Measurements from ENCODE around the gene MTG2.
A peak's percentile ranks its signal among the peaks of the same experiment; 100 is the strongest.

Gene MTG2

DNA sequence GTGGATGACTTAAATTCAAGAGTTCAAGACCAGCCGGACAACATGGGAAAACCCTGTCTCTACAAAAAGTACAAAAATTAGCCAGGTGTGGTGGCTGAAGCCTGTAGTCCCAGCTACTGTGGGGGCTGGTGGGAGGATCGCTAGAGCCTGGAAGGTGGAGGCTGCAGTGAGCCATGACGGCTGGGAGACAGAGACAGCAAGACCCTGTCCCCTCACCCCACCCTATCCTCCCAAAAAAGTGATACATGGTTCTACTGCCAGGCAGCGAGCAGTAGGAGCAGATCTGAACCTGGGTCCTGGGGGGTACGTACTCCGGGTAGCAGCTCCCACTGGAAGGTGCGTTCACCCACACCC, 41.8 kb upstream of the MTG2 start:
- Histone ChIP-seq H3K79me1 (replicated peaks; ENCODE audit: low read length, poor library complexity, severe bottlenecking) (peaks cover 9% of the 10 kb centered on the region), H3K27me3 (ENCODE audit: control insufficient read depth in 1 of 2, insufficient read depth in 1 of 2, low read length in 2 of 2) (no peaks in the 10 kb centered on the region), H2BK5ac (ENCODE audit: low read depth, low read length, poor library complexity, severe bottlenecking) (no peak overlapping the region), H2AFZ (ENCODE audit: low read depth, low read length) (no peak overlapping the region), H4K91ac (ENCODE audit: low read length) (peak overlapping the region; percentile 41), H3K18ac (ENCODE audit: low read depth in 1 of 2, low read length in 2 of 2) (no peak overlapping the region), H4K8ac (ENCODE audit: low read length) (no peak overlapping the region), H2BK15ac (ENCODE audit: low read depth, poor library complexity, severe bottlenecking) (no peak overlapping the region), H3K9ac (ENCODE audit: low read length) (peak overlapping the region; percentile 96), H3K23ac (ENCODE audit: low read length in 2 of 2) (peak overlapping the region in 1 of 2 experiments; percentile 91), H3K4me2 (ENCODE audit: low read length, poor library complexity, severe bottlenecking) (peak overlapping the region; percentile 44), H2BK120ac (ENCODE audit: low read depth, low read length) (no peak overlapping the region), H3K9me3 (ENCODE audit: control insufficient read depth, low read length) (no peaks in the 10 kb centered on the region), H3K14ac (ENCODE audit: low read length in 2 of 2) (no peak overlapping the region), H3K36me3 (ENCODE audit: control insufficient read depth in 1 of 2, insufficient read depth in 2 of 2, low read depth in 1 of 2, low read length in 2 of 2) (peaks cover 47 to 55% of the 10 kb centered on the region in 2 experiments), H3K4ac (ENCODE audit: low read depth in 1 of 2, low read length in 2 of 2) (no peak overlapping the region), H3K4me1 (ENCODE audit: control insufficient read depth, insufficient read depth, low read depth, low read length) (peaks cover 12% of the 10 kb centered on the region), H3K4me3 (ENCODE audit: insufficient read depth in 1 of 2, low read depth in 1 of 2, low read length in 2 of 2) (peak overlapping the region in 1 of 2 experiments; percentile 93), H2AK5ac (ENCODE audit: low read length, severe bottlenecking) (no peak overlapping the region), H2BK12ac (ENCODE audit: low read length in 2 of 2) (no peak overlapping the region), H3K27ac (ENCODE audit: low read length, poor library complexity, severe bottlenecking) (no peak overlapping the region)
- WGBS, result 96% methylated on average over 7 of the region's 7 CpGs
- DNase-seq, result no peak

DNA sequence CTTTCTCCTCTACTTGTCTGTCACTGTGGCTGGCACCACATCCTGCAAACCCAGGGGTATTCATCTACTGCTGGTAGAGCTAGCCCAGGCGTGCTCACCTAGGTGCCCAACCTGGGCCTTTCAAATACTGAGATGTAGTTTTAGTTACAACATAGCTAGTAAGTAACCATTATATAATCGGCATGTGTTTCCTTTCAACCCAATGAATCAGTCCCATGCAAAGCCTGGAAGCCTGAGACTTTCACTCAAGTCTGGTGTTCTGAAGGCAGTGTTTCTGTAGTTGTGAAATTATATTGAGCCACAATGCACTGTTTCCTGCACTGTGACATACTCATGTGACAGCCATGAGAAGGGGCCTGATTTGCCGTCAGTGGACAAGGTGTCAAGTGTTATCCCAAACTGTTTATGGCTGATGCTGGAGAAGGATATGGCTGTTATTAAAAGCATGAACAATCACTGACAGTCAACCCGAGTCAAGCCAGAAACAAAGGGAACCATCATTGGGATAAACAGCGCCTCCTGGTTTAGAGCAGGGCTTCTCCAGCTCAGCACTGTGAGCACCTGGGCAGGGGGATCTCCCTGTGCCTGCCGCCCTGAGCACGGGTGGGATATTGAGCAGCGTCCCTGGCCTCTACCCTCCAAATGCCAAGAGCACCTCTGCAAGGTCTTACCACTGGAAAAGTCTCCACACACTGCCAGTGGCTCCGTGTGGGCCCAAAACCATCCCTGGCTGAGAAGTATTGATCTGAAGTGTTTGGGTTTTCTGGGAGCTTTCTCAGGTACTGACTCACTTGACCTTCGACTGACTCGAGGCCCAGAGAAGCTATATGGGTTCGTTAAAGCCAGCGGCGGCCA, 41.2 kb upstream of the MTG2 start:
- Histone ChIP-seq H3K4me2 (ENCODE audit: low read length, poor library complexity, severe bottlenecking) (peak overlapping the region; percentile 58), H2BK12ac (ENCODE audit: low read length in 2 of 2) (no peak overlapping the region), H4K8ac (ENCODE audit: low read length) (no peak overlapping the region), H3K4ac (ENCODE audit: low read depth in 1 of 2, low read length in 2 of 2) (no peak overlapping the region), H4K91ac (ENCODE audit: low read length) (peak overlapping the region; percentile 41), H3K4me1 (ENCODE audit: control insufficient read depth, insufficient read depth, low read depth, low read length) (peaks cover 12% of the 10 kb centered on the region), H2AFZ (ENCODE audit: low read depth, low read length) (no peak overlapping the region), H3K27me3 (ENCODE audit: control insufficient read depth in 1 of 2, insufficient read depth in 1 of 2, low read length in 2 of 2) (no peaks in the 10 kb centered on the region), H3K9ac (ENCODE audit: low read length) (peak overlapping the region; percentile 96), H3K9me3 (ENCODE audit: control insufficient read depth, low read length) (no peaks in the 10 kb centered on the region), H2BK120ac (ENCODE audit: low read depth, low read length) (no peak overlapping the region), H2AK5ac (ENCODE audit: low read length, severe bottlenecking) (no peak overlapping the region), H3K4me3 (ENCODE audit: insufficient read depth in 1 of 2, low read depth in 1 of 2, low read length in 2 of 2) (peak overlapping the region; percentile 56 to 93), H3K18ac (ENCODE audit: low read depth in 1 of 2, low read length in 2 of 2) (no peak overlapping the region), H3K27ac (ENCODE audit: low read length, poor library complexity, severe bottlenecking) (peak overlapping the region; percentile 3), H2BK5ac (ENCODE audit: low read depth, low read length, poor library complexity, severe bottlenecking) (no peak overlapping the region), H3K36me3 (ENCODE audit: control insufficient read depth in 1 of 2, insufficient read depth in 2 of 2, low read depth in 1 of 2, low read length in 2 of 2) (peaks cover 47 to 53% of the 10 kb centered on the region in 2 experiments), H3K79me1 (replicated peaks; ENCODE audit: low read length, poor library complexity, severe bottlenecking) (peaks cover 9% of the 10 kb centered on the region), H2BK15ac (ENCODE audit: low read depth, poor library complexity, severe bottlenecking) (no peak overlapping the region), H3K14ac (ENCODE audit: low read length in 2 of 2) (peak overlapping the region in 1 of 2 experiments; percentile 3), H3K23ac (ENCODE audit: low read length in 2 of 2) (peak overlapping the region in 1 of 2 experiments; percentile 91)
- 22% methylated on average over 11 of the region's 14 CpGs for WGBS
- DNase-seq, result peak; percentile 76

DNA sequence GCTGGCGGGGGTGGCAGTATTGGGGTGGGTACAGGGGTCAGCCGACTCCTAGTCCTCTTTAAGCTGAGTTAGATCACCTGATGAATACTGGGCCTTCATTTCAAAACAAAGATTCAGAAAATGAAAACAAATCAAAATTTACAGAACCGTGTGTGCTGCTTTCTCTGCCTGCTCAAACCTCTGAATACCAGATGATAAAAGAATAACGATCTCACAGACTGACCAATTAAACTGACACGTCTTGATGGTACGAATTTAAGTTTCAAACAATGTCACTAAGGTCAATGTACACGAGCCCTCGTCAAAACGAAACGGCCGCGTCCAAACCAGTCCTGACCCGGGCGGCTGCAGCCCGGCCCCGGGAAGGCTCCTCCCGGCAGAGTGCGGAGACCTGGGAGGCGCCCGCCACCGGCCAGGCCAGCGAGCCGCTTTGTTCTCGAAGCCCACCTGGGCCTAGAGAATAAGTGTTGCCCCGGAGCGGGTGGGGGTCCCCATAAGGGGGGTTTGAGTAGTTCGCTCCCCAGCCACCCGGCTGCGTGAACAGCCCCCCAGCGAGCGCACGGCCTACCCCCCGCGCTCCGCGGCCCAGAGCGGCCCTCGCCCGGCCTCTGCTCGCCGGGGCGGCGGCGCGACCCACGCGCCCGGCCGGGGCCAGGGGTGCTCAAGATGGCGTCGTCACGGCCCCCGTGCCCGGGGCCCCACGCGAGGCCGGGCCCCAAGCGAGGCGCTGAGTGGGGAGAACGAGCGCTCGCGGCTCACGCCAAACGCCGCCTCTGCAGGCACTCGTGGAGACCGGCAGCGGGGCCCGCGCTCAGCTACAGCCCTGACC, 40.4 kb upstream of the MTG2 start:
- H3K14ac ChIP-seq (ENCODE audit: low read length in 2 of 2), result peak overlapping the region; percentile 71 to 86
- peak overlapping the region; percentile 25 for H3K27ac ChIP-seq (ENCODE audit: low read length, poor library complexity, severe bottlenecking)
- H3K79me1 ChIP-seq (replicated peaks; ENCODE audit: low read length, poor library complexity, severe bottlenecking), result peaks cover 8% of the 10 kb centered on the region
- WGBS, result 0% methylated on average over 32 of the region's 71 CpGs
- H2BK12ac ChIP-seq (ENCODE audit: low read length in 2 of 2), result peak overlapping the region in 1 of 2 experiments; percentile 12
- peak overlapping the region; percentile 99 for H4K91ac ChIP-seq (ENCODE audit: low read length)
- peak overlapping the region; percentile 68 to 92 for H3K4ac ChIP-seq (ENCODE audit: low read depth in 1 of 2, low read length in 2 of 2)
- peak overlapping the region; percentile 43 to 70 for H3K23ac ChIP-seq (ENCODE audit: low read length in 2 of 2)
- H3K4me1 ChIP-seq (ENCODE audit: control insufficient read depth, insufficient read depth, low read depth, low read length), result peaks cover 17% of the 10 kb centered on the region
- peak overlapping the region; percentile 75 for H2BK5ac ChIP-seq (ENCODE audit: low read depth, low read length, poor library complexity, severe bottlenecking)
- no peak overlapping the region for H2AFZ ChIP-seq (ENCODE audit: low read depth, low read length)
- H2AK5ac ChIP-seq (ENCODE audit: low read length, severe bottlenecking), result no peak overlapping the region
- no peaks in the 10 kb centered on the region for H3K27me3 ChIP-seq (ENCODE audit: control insufficient read depth in 1 of 2, insufficient read depth in 1 of 2, low read length in 2 of 2)
- H3K9ac ChIP-seq (ENCODE audit: low read length), result peak overlapping the region; percentile 96
- peaks cover 43 to 44% of the 10 kb centered on the region in 2 experiments for H3K36me3 ChIP-seq (ENCODE audit: control insufficient read depth in 1 of 2, insufficient read depth in 2 of 2, low read depth in 1 of 2, low read length in 2 of 2)
- peak overlapping the region; percentile 96 for H2BK120ac ChIP-seq (ENCODE audit: low read depth, low read length)
- peak overlapping the region; percentile 96 to 98 for H3K18ac ChIP-seq (ENCODE audit: low read depth in 1 of 2, low read length in 2 of 2)
- H3K9me3 ChIP-seq (ENCODE audit: control insufficient read depth, low read length), result no peaks in the 10 kb centered on the region
- H3K4me2 ChIP-seq (ENCODE audit: low read length, poor library complexity, severe bottlenecking), result peak overlapping the region; percentile 58
- peak overlapping the region; percentile 86 for H2BK15ac ChIP-seq (ENCODE audit: low read depth, poor library complexity, severe bottlenecking)
- H4K8ac ChIP-seq (ENCODE audit: low read length), result peak overlapping the region; percentile 90
- DNase-seq, result no peak
- peak overlapping the region; percentile 90 to 93 for H3K4me3 ChIP-seq (ENCODE audit: insufficient read depth in 1 of 2, low read depth in 1 of 2, low read length in 2 of 2)
